OCI-M2 (cell line): ENCODE measurements around the gene ZNF146.
"Not testable (repeated sequence)": the region's sequence is repeated elsewhere in the genome, so short reads cannot be mapped to it uniquely, and the experiment has no call there.

Experiments
- DNase-seq: peaks from one replicate; lab custom pipeline; 2025; ENCODE audit not compliant: unreplicated experiment; lab: John Stamatoyannopoulos, UW

Gene ZNF146

DNA sequence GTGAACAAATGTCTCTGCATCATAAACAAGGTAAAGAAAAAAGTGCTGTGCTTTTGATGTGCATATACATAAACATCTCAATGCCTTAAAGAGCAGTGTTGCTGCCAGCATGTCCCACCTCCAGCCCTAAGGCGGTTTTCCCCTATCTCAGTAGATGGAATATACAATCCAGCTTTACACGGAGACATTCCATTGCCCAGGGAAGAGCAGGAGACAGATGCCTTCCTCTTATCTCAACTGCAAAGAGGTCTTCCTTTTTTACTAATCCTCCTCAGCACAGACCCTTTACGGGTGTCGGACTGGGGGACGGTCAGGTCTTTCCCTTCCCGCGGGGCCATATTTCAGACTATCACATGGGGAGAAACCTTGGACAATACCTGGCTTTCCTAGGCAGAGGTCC lies 18.7 kb downstream of the ZNF146 start:
- not testable (repeated sequence) for DNase-seq

DNA sequence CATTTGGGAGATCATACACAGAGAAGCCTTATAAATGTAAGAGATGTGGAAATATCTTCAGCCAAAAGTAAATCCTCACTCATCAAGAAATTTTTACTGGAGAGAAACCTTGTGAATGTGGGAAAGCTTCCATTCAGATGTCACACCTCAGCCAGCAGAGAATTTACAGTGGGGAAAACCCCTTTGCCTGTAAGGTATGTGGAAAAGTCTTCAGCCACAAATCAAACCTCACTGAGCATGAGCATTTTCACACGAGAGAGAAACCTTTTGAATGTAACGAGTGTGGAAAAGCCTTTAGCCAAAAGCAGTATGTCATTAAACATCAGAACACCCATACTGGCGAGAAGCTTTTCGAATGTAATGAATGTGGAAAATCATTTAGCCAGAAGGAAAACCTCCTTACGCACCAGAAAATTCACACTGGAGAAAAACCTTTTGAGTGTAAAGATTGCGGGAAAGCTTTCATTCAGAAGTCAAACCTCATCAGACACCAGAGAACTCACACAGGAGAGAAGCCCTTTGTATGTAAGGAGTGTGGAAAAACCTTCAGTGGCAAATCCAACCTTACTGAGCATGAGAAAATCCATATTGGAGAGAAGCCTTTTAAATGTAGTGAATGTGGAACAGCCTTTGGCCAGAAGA lies 21.5 kb downstream of the ZNF146 start:
- no peak for DNase-seq

DNA sequence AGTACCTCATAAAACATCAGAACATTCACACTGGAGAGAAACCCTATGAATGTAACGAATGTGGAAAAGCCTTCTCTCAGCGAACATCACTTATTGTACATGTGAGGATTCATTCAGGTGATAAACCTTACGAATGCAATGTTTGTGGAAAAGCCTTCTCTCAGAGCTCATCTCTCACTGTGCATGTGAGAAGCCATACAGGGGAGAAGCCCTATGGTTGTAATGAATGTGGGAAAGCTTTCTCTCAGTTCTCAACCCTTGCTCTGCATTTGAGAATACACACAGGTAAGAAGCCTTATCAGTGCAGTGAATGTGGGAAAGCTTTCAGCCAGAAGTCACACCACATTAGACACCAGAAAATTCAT lies 22.0 kb downstream of the ZNF146 start:
- DNase-seq = no peak

DNA sequence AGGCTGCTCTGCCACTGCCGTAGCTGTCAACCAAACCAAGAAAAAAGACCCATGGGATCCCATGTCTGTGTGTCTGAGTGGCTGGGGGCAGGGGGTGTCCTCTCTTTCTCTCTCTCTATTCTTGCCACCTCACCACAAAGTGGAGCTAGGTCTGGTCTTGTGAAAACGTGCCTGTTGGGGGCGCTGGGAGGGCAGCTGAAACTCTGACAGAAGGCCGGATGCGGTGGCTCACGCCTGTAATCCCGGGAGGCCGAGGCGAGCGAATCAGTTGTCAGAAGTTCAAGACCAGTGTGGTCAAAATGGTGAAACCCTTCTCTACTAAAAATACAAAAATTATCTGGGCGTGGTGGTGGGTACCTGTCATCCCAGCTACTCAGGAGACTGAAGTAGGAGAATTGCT lies 29.2 kb downstream of the ZNF146 start:
- DNase-seq = no peak

DNA sequence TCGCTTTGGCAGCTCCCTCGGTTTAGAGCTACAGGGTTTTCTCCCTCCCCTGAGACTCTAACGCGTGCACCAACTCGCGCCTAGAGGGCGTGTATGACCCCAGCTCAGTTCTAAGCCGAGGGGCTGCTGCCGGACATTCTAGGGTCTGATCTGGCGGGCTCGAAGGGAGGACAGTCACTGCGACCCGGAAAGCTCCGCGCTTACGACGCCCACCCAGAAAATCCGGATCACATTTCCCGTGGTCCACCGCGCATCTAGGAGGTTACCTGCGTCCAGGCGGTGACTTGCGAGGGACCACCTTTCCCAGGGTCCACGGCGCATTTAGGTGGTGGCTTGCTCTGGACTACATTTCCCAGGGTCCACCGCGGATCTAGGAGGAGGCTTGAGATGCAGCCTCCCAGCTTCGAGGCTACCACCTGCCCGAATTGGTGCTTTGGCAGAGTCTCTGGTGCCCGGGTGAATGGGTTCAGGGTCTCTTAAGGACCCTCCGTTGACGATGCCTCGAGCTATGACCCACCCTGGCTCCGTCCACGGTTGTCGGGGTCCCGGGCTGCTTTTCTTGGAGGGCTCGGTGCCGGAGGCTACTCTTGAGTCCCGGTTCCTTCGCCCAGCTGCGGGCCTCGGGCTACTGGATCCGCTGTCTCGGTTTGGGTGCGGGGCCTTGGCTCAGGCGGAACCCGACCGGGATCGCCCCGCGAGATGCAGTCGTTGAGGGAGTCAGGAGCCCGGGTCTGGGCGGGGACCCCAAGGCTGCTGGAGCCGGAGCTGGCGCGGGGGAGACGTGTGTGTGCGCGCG lies 30.5 kb downstream of the ZNF146 start:
- no peak for DNase-seq

DNA sequence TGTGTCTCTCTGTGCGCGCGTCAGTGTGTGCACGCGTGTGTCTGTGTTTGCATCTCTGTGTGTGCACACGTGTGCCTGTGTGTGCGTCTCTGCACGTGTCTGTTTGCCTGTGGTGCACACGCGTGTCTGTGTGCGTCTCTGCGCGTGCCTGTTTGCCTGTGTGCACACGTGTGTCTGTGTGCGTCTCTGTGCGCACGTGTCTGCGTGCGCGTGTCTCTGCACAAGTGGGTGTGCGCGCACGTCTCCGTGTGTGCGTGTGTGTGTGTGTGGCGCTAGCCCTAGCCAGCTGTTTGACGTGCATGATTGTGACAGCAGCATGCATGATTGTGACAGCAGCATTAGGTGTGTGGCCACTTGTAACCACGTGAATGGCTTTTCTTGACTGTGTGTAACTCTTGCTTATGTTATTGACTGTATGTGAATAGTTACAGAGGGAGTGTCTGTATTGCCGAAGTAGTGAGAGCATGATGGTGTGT lies 31.1 kb downstream of the ZNF146 start:
- DNase-seq = no peak

DNA sequence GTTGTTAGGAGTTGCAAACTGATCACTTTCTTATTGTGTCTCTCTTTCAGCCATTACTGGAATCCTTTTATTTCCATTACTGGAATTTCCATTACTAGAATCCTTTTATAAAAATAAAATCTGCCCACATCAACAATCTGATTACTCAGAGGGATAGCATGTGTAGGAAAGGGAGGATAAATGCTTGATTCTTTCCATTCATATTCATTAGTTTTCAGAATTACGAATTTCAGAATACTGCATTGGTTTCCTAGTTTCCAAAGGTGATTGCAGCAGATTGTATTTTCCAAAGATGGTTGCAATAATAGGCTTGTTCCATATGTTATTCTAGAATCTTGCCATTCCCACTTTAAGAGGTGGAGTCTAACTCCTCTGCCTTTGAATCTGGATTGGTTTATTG lies 37.1 kb downstream of the ZNF146 start:
- DNase-seq = no peak

DNA sequence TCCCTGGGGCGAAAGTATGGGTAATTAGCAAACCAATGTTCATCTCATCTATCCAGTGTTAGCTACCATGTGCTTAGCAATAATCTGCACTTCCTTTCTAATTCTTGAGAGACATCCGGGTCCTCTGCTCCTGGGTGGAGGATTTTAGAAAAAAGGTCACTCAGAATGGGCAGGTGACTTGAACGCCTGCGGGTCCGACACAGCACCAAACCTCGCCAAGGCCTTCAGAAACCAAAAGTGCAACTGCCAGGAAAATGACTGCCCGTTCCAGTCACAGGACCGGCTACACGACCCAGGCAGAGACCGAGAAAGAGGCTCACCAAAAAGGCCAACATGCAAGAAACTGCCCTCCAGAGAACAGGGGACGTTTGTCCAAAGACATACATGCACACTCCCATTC lies 39.9 kb downstream of the ZNF146 start:
- no peak for DNase-seq

DNA sequence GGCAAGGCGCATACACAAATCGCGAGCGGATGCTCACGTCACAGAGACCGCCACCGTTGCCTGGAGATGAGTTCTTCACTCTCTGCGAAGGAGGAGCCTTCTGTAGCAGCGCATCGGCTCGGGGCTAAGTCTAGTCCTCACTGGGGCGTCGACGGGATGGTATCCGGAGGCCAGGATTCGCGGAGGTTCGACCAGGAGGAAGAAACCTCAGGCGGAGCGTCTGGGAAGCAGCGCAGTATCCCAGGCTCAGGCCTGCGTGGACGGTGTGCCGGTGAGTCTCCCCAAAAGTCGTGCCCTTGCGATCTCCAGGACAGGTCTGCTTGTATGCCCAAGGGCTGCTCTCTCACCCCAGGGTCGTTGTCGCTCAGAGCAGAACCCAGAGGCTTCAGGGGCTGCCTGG lies 40.4 kb downstream of the ZNF146 start:
- DNase-seq = no peak

DNA sequence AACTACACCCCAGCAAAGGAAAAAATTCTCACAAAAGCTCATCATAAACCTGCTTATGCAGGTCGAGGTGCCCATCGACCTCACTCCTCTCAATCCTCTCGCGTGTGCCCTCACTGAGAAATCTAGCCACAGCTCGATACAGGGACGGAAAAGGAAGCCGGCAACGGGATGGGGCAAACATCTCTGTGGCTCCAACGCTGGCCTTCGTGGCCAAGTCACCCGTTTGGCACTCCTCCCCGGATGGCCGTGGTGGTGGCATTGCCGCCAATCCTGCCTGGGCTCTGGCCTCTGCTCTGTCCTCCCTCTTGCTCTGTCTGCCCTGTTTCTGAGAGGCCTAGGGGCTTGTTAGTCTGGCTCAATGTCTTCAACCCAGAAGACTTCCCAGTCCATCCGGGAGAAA lies 41.2 kb downstream of the ZNF146 start:
- DNase-seq = no peak

DNA sequence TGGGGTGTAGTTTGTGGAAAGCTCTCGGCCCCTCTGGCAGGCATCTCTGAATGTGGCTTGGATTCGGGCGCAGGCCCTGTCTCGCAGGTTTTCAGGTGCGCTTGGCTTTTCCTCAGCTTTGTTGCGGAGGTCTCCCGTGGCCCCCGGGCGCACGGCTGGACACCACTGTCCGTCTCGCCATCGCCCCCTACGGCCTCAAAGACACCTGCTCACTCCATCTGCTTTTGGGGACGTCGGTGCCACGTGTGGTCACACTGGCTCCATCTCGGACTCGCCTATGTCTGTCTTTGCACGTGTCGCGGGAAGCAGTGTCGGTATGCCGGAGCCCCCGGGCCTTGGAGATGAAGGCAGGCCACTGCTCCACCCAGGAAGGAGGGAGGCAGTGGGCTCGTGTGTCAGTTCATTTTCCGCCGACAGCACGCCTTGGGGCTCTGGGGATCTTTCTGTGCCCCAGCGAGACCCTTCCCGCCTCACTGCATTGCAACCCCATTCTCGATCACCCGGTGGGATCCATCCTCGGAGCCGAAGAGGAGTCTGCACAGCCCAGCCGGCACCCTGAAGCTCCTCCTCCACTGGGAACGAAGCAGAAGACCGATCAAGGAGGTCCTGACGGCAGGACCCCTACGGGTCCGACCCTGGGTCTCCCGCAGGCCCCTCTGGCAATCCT lies 42.1 kb downstream of the ZNF146 start:
- no peak for DNase-seq

DNA sequence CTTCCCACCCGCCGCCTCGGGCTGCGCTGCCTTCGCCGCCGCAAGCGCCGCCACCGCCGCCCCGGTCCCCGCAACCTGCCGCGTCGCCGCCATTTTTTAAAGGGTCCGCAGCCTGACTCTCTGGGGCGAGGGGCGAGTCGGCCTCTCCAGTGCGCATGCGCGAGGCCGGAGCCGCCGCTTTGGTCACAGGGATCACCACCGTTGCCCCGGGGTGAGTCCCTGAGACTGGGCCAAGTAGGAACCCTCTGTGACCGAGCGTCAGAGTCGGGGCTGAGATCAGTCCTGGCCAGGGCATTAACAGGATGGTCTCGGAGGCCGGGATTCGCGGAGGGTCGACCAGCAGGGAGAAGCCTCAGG lies 42.6 kb downstream of the ZNF146 start:
- DNase-seq = no peak

DNA sequence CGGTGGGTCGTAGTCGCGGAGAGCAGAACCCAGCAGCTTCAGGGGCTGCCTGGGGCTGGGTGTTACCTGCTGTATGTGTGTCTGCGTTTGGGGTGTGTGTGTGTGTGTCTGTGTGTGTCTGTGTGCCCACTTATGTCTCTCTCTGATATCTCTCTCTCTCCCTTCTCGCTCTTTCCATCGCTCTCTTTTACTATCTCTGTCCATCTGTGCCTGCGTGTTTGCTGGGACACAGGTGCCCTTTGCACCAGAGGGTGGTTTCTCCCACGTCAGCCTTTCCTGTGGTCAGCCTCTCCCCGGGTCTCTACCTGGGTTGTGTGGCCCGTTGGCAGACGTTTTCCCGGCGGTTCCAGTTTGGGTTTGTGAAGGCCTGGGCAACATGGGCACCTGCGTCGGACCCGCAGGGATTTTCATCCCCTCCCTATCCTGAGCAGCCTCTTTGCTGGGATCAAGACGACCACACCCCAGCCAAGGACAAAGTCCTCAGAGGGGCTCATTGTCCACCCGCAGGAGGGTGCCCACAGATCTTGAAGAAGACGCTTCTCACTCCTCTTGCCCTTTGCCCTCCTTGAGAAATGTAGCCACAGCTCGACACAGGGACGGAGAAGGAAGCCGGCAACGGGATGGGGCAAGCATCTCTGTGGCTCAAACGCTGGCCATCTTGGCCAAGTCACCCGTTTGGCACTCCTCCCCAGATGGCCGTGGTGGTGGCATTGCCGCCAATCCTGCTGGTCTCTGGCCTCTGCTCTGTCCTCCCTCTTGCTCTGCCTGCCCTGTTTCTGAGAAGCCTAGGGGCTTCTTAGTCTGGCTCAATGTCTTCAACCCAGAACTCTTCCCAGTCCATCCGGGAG lies 43.3 kb downstream of the ZNF146 start:
- DNase-seq = no peak

DNA sequence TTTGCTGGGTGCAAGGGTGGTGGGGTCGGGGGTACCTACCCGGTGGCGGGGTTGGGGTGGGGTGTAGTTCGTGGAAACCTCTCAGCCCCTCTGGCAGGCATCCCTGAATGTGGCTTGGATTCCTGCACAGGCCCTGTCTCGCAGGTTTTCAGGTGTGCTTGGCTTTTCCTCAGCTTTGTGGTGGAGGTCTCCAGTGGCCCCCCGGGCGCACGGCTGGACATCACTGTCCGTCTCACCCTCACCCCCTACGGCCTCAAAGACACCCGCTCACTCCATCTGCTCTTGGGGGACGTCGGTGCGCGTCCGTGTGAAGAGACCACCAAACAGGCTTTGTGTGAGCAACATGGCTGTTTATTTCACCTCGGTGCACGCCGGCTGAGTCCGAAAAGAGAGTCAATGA lies 44.3 kb downstream of the ZNF146 start:
- no peak for DNase-seq

DNA sequence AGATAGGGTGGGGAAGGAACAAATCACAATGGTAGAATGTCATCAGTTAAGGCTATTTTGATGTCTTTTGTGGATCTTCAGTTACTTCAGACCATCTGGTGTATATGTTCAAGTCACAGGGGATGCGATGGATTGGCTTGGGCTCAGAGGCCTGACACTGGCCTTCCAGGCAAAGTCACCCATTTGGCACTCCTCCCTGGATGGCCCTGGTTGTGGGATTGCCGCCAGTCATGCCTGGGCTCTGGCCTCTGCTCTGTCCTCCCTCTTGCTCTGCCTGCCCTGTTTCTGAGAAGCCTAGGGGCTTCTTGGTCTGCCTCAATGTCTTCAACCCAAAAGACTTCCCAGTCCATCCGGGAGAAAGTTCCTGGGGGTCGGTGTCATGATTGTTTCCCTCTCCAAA lies 50.2 kb downstream of the ZNF146 start:
- DNase-seq = no peak

DNA sequence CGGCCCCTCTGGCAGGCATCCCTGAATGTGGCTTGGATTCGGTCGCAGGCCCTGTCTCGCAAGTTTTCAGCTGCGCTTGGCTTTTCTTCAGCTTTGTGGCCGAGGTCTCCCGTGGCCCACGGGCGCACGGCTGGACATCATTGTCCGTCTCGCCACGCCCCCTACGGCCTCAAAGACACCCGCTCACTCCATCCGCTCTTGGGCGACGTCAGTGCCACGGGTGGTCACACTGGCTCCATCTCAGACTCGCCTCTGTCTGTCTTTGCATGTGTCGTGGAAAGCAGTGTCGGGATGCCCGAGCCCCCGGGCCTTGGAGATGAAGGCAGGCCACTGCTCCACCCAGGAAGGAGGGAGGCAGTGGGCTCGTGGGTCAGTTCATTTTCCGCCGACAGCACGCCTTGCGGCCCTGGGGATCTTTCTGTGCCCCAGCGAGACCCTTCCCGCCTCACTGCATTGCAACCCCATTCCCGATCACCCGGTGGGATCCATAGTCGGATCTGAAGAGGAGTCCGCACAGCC lies 51.0 kb downstream of the ZNF146 start:
- no peak for DNase-seq

DNA sequence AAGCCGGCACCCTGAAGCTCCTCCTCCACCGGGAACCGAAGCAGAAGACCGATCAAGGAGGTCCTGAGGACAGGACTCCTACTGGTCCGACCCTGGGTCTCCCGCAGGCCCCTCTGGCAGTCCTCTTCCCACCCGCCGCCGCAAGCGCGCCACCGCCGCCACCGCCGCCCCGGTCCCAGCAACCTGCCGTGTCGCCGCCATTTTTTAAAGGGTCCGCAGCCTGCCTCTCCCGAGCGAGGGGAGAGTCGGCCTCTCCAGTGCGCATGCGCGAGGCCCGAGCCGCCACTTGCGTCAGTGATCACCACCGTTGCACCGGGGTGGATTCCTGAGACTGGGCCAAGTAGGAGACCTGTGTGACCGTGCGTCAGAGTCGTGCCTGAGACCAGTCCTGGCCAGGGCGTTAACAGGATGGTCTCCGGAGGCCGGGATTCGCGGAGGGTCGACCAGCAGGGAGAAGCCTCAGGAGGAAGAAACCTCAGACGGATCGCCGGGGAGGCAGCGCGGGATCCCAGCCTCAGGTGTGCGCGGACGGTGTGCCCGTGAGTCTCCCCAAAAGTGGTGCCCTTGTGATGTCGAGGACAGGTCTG lies 51.6 kb downstream of the ZNF146 start:
- DNase-seq = no peak

DNA sequence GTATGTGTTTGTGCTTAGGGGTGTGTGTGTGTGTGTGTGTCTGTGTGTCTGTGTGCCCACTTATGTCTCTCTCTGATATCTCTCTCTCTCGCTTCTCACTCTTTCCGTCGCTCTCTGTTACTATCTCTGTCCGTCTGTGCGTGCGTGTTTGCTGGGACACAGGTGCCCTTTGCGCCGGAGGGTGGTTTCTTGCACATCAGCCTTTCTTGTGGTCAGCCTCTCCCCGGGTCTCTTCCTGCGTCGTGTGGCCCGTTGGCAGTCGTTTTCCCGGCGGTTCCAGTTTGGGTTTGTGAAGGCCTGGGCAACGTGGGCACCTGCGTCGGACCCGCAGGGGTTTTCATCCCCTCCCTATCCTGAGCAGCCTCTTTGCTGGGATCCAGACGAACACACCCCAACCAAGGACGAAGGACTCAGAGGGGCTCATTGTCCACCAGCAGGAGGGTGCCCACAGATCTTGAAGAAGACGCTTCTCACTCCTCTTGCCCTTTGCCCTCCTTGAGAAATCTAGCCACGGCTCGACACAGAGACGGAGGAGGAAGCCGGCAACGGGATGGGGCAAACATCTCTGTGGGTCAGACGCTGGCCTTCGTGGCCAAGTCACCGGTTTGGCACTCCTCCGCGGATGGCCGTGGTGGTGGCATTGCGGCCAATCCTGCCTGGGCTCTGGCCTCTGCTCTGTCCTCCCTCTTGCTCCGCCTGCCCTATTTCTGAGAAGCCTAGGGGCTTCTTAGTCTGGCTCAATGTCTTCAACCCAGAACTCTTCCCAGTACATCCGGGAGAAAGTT lies 52.3 kb downstream of the ZNF146 start:
- DNase-seq = no peak

DNA sequence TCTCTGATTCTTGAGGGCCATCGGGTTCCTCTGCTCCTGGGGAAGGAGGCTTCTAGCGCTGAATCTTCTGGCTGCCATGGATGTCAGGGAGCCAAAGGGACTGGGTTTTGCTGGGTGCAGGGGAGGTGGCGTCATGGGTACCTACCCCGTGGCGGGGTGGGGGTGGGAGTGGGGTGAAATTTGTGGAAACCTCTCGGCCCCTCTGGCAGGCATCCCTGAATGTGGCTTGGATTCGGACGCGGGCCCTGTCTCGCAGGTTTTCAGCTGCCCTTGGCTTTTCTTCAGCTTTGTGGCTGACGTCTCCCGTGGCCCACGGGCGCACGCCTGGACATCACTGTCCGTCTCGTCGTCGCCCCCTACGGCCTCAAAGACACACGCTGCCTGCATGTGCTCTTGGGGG lies 53.2 kb downstream of the ZNF146 start:
- not testable (repeated sequence) for DNase-seq

DNA sequence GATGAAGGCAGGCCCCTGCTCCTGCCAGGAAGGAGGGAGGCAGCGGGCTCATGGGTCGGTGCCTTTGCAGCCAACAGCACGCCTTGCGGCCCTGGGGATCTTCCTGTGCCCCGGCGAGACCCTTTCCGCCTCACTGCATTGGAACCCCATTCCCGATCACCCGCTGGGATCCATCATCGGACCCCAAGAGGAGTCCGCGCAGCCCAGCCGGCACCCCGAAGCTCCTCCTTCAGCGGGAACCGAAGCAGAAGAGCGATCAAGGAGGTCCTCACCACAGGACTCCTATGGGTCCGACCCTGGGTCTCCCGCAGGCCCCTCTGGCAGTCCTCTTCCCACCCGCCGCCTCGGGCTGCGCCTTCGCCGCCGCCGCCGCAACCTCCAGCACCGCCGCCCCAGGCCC lies 53.7 kb downstream of the ZNF146 start:
- not testable (repeated sequence) for DNase-seq
